GM12874 (cell line): Measurements from ENCODE around the gene SELENOO.

Experiments
- CTCF ChIP-seq: IDR thresholded peaks from 2 replicates; pipeline ENCODE4 v1.5.1; 2011; ENCODE audit warnings: low read depth, mild to moderate bottlenecking, control low read depth, low read length, moderate library complexity; ENCODE audit not compliant: insufficient read depth

SELENOO gene

GRCh38 chr22:50221410-50222300 lies 20.8 kb downstream of the SELENOO start:
- TF ChIP-seq CTCF, result 0 out of 2 replicates have a peak, but pooled peaks have one; percentile 11

DNA sequence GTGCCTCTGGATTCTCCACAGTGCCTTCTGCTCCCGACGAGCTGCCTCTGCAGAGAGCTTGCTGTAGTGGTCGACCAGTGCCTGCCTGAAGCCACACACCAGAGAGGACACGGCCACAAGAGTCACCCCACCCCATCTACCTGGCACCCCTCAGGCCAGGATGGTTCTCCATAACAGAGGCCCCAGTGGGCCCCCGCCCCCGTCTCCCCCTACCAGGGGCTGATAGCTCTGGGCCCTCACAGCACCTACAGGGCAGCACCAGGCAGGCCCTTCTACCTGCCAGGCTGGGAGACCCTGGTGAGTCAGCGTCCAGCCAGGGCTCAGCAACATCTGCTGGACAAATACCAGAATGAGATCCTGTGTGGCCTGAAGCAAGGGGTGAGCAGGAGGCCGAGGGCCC lies 21.7 kb downstream of the SELENOO start:
- TF ChIP-seq CTCF, result no peak

- no peak for TF ChIP-seq CTCF
Measured at GRCh38 chr22:50224071-50224470, 23.3 kb downstream of the SELENOO start.

DNA sequence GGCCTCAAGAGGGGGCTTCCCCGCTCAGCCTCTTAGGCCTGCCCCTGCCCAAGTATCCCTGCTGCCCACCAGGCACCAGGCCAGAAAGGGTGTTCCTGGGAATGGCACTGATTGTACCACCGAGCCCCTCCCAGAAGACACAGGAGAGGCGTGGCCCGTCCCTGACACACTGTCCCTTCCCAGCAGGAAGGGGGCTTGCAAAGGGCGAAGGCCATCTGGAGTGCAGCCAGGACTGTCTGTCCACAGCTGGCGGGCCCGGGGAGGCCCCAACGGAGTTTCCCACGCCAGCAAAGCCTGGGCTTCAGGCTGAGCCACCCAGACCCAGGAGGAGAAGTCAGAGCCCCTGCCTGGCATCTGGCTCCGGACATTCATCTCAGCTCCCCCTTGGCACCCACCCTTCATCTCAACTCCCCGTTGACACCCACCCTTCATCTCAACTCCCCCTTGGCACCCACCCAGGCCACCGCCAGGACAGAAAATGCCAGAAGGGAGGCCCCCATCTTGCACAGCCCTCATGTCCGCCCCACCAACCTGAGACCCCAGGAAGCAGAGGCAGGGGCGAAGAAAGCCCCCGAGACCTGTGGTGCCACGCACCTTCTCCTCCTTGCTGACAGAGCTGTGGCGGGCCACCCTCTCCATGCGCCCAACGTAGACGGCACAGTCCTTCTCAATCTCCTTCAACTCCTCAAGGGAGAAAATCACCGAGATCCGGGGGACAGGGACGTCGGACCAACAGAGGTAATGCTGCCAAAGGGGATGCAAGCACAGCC lies 24.6 kb downstream of the SELENOO start:
- no peak for TF ChIP-seq CTCF

GRCh38 chr22:50226063-50226874 lies 25.5 kb downstream of the SELENOO start:
- TF ChIP-seq CTCF, result no peak

- no peak for TF ChIP-seq CTCF
Measured at GRCh38 chr22:50226875-50227165, 26.0 kb downstream of the SELENOO start.
